IMR-90 (cell line): Measurements from ENCODE around the gene PTPN21. TPM values are rescaled to one million over a fixed set of nuclear protein-coding genes. Genes with fewer than 3 reads are reported as not detected.

ENCODE experiments used
- ATAC-seq: fragments of 200-7000 bp; cut with Tn5 transposase; 2 replicates; pipeline ENCODE4 v1.9.1; 2020; ENCODE audit warnings: low read depth, mild to moderate bottlenecking, moderate library complexity
- BruUV-seq: library from RNA; stranded (reverse); fragments of 400-500 nt; replicated peaks from 2 replicates; lab custom pipeline; 2021; lab: Mats Ljungman, UMichigan
- CTCF ChIA-PET: fragments of 300-600 bp; formaldehyde crosslinking; extraction: SDS; loops from one replicate; lab custom pipeline; 2021; ENCODE audit warnings: antibody characterized with exemption; lab: Yijun Ruan, JAX
- POLR2A ChIA-PET: fragments of 300-600 bp; sonication (Branson Sonifier 250); formaldehyde crosslinking; loops from one replicate; lab custom pipeline; 2022; ENCODE audit warnings: antibody characterized with exemption; ENCODE audit not compliant: unreplicated experiment; lab: Charles Lee
- DNase-seq: peaks from one replicate; pipeline ENCODE4 v3.0.0; 2013
- H2AFZ ChIP-seq: replicated peaks from 2 replicates; pipeline ENCODE3; 2013; ENCODE audit warnings: low read length, mild to moderate bottlenecking; ENCODE audit not compliant: poor library complexity
- H2AK5ac ChIP-seq: 2 replicates; pipeline ENCODE4 v1.6.1; 2013; ENCODE audit warnings: low read depth, low read length, inconsistent platforms
- H2AK9ac ChIP-seq: replicated peaks from 2 replicates; pipeline ENCODE3; 2013; ENCODE audit warnings: mild to moderate bottlenecking, low read depth, low read length, moderate library complexity; ENCODE audit not compliant: poor library complexity
- H2BK120ac ChIP-seq: 2 replicates; pipeline ENCODE4 v1.6.1; 2013; ENCODE audit warnings: low read depth, low read length, inconsistent platforms
- H2BK15ac ChIP-seq: 3 replicates; pipeline ENCODE4 v1.6.1; 2013; ENCODE audit warnings: low read depth, low read length, inconsistent platforms
- H2BK20ac ChIP-seq: 2 replicates; pipeline ENCODE4 v1.6.1; 2013; ENCODE audit warnings: low read depth, mild to moderate bottlenecking, inconsistent platforms, low read length, moderate library complexity
- H2BK5ac ChIP-seq: 2 replicates; pipeline ENCODE4 v1.6.1; 2013; ENCODE audit warnings: mild to moderate bottlenecking, low read depth, low read length, inconsistent platforms; ENCODE audit not compliant: poor library complexity, severe bottlenecking
- H3K14ac ChIP-seq: replicated peaks from 2 replicates; pipeline ENCODE4 v1.6.1; 2013; ENCODE audit warnings: low read depth, low read length, inconsistent platforms
- H3K18ac ChIP-seq: 2 replicates; pipeline ENCODE4 v1.6.1; 2013; ENCODE audit warnings: low read depth, low read length, control low read depth
- H3K23ac ChIP-seq: 2 replicates; pipeline ENCODE4 v1.6.1; 2013; ENCODE audit warnings: low read depth, low read length, inconsistent platforms
- H3K27ac ChIP-seq: 2 replicates; pipeline ENCODE4 v1.5.1; 2013; ENCODE audit warnings: mild to moderate bottlenecking, control low read depth, low read length; ENCODE audit not compliant: insufficient read depth
- H3K27me3 ChIP-seq: 2 replicates; pipeline ENCODE4 v1.6.1; 2013; ENCODE audit warnings: low read length; ENCODE audit not compliant: control insufficient read depth, insufficient read depth
- H3K36me3 ChIP-seq: 2 replicates; pipeline ENCODE4 v1.6.1; 2013; ENCODE audit warnings: low read length, mixed read lengths; ENCODE audit not compliant: control insufficient read depth, insufficient read depth
- H3K4ac ChIP-seq: 2 replicates; pipeline ENCODE4 v1.6.1; 2013; ENCODE audit warnings: low read depth, low read length, inconsistent platforms
- H3K4me1 ChIP-seq: 2 replicates; pipeline ENCODE4 v1.6.1; 2013; ENCODE audit warnings: low read length, mixed read lengths; ENCODE audit not compliant: control insufficient read depth, insufficient read depth
- H3K4me2 ChIP-seq: 2 replicates; pipeline ENCODE4 v1.6.1; 2013; ENCODE audit warnings: low read depth, mild to moderate bottlenecking, control low read depth, low read length, moderate library complexity
- H3K4me3 ChIP-seq: 2 replicates; pipeline ENCODE4 v1.5.1; 2013; ENCODE audit warnings: low read depth, mild to moderate bottlenecking, control low read depth, low read length, moderate library complexity; ENCODE audit not compliant: insufficient read depth
- H3K56ac ChIP-seq: 2 replicates; pipeline ENCODE4 v1.6.1; 2013; ENCODE audit warnings: low read length, inconsistent platforms; ENCODE audit not compliant: insufficient read depth; ENCODE audit errors: extremely low read depth
- H3K79me1 ChIP-seq, 2 experiments: 2 replicates each; pipeline ENCODE4 v1.6.1; 2013; ENCODE audit warnings: low read length in 2 of 2, inconsistent platforms in 1 of 2, low read depth in 1 of 2
- H3K9ac ChIP-seq: 2 replicates; pipeline ENCODE4 v1.6.1; 2013; ENCODE audit warnings: low read depth, low read length, control low read depth
- H3K9me1 ChIP-seq: 2 replicates; pipeline ENCODE4 v1.6.1; 2013; ENCODE audit warnings: low read length, inconsistent platforms; ENCODE audit not compliant: insufficient read depth
- H3K9me3 ChIP-seq: 2 replicates; pipeline ENCODE4 v1.6.1; 2013; ENCODE audit warnings: low read length; ENCODE audit not compliant: control insufficient read depth, insufficient read depth
- H4K20me1 ChIP-seq: 2 replicates; pipeline ENCODE4 v1.6.1; 2013; ENCODE audit warnings: low read length, inconsistent platforms; ENCODE audit not compliant: insufficient read depth
- H4K5ac ChIP-seq: 2 replicates; pipeline ENCODE4 v1.6.1; 2013; ENCODE audit warnings: mild to moderate bottlenecking, low read depth, low read length, control low read depth
- H4K8ac ChIP-seq, 2 experiments: 2 replicates each; pipeline ENCODE4 v1.6.1; 2013; ENCODE audit warnings: low read depth in 2 of 2, low read length in 2 of 2, control low read depth in 1 of 2, inconsistent platforms in 1 of 2
- H4K91ac ChIP-seq: 2 replicates; pipeline ENCODE4 v1.6.1; 2013; ENCODE audit warnings: low read depth, low read length, inconsistent platforms; ENCODE audit not compliant: insufficient read depth
- CEBPB ChIP-seq: IDR thresholded peaks from 2 replicates; pipeline ENCODE4 v1.6.1; 2012; ENCODE audit warnings: low read depth, low read length, improper control_type of control experiment
- CHD1 ChIP-seq: IDR thresholded peaks from 2 replicates; pipeline ENCODE4 v1.6.1; 2012; ENCODE audit warnings: low read depth, low read length, improper control_type of control experiment
- FOS ChIP-seq: fragments of 150-350 bp; IDR thresholded peaks from 2 replicates; pipeline ENCODE4 v1.6.1; 2016; ENCODE audit warnings: low read depth, low read length
- MAFK ChIP-seq: IDR thresholded peaks from 2 replicates; pipeline ENCODE4 v1.6.1; 2012; ENCODE audit warnings: low read depth, low read length, improper control_type of control experiment
- MAZ ChIP-seq: IDR thresholded peaks from 2 replicates; pipeline ENCODE4 v1.6.1; 2012; ENCODE audit warnings: low read depth, mild to moderate bottlenecking, low read length, improper control_type of control experiment, moderate library complexity, borderline replicate concordance
- MXI1 ChIP-seq: IDR thresholded peaks from 2 replicates; pipeline ENCODE4 v1.6.1; 2012; ENCODE audit warnings: low read depth, mild to moderate bottlenecking, low read length, moderate library complexity, borderline replicate concordance
- NFE2L2 ChIP-seq: fragments of 150-350 bp; IDR thresholded peaks from 2 replicates; pipeline ENCODE4 v1.6.1; 2016; ENCODE audit warnings: low read depth, mild to moderate bottlenecking, low read length
- POLR2A ChIP-seq: IDR thresholded peaks from 2 replicates; pipeline ENCODE4 v1.6.1; 2012; ENCODE audit warnings: mild to moderate bottlenecking, low read depth, low read length
- RAD21 ChIP-seq: IDR thresholded peaks from 2 replicates; pipeline ENCODE4 v1.6.1; 2012; ENCODE audit warnings: low read length, improper control_type of control experiment
- RCOR1 ChIP-seq: IDR thresholded peaks from 2 replicates; pipeline ENCODE4 v1.6.1; 2012; ENCODE audit warnings: mild to moderate bottlenecking, low read length, improper control_type of control experiment; ENCODE audit not compliant: insufficient replicate concordance
- RFX5 ChIP-seq: IDR thresholded peaks from 2 replicates; pipeline ENCODE4 v1.8.0; 2012; ENCODE audit warnings: low read depth, mild to moderate bottlenecking, low read length, moderate library complexity
- SMC3 ChIP-seq: fragments of 150-350 bp; IDR thresholded peaks from 2 replicates; pipeline ENCODE4 v1.6.1; 2016; ENCODE audit warnings: low read depth, mild to moderate bottlenecking, antibody characterized with exemption, low read length, moderate library complexity
- WGBS, 2 experiments: methylation state at CpG; one replicate each; pipeline versions ENCODE4 v1.1.5 to v1.1.7; 2013; ENCODE audit warnings: missing lambda C conversion rate in 2 of 2; ENCODE audit not compliant: insufficient read length in 1 of 2; ENCODE audit errors: extremely low coverage in 2 of 2; 5-methylcytosine and 5-hydroxymethylcytosine counted together
- dilution Hi-C: fragments of 300-500 bp; cut with HindIII; formaldehyde crosslinking; loops from one replicate; pipeline ENCODE4 v1.14.3; 2018; ENCODE audit warnings: low sequenced_read_pairs; ENCODE audit not compliant: unreplicated experiment
- in situ Hi-C: fragments of 300-500 bp; cut with MboI; formaldehyde crosslinking; loops from 3 replicates; pipeline ENCODE4 v1.14.3; 2019; ENCODE audit warnings: low sequenced_read_pairs, inconsistent platforms, mixed read lengths
- intact Hi-C: fragments of 100-400 bp; cut with micrococcal nuclease; formaldehyde crosslinking; loops from 2 replicates; pipeline ENCODE4 v1.10.0; 2022
- polyA plus RNA-seq, 3 experiments: library from polyadenylated mRNA; depleted of rRNA; stranded (reverse); fragments of >200 nt; gene quantifications; 2 replicates each; pipeline ENCODE4 v1.2.3, GENCODE V29; 2012; ENCODE audit warnings: low replicate concordance in 1 of 3
- total RNA-seq: library from RNA; depleted of rRNA; stranded (reverse); fragments of >200 nt; gene quantifications from 2 replicates; pipeline ENCODE4 v1.2.3, GENCODE V29; 2012
- TF ChIP-seq, protein P1 (sequence below): conservative IDR thresholded peaks from 2 replicates; pipeline ENCODE4 v1.5.1; 2012; ENCODE audit warnings: mild to moderate bottlenecking, low read depth, low read length, improper control_type of control experiment
- TF ChIP-seq, protein P2 (sequence below): fragments of 150-350 bp; IDR thresholded peaks from 2 replicates; pipeline ENCODE4 v1.6.1; 2016; ENCODE audit warnings: low read depth, mild to moderate bottlenecking, low read length, moderate library complexity, borderline replicate concordance
- TF ChIP-seq, protein P3 (sequence below): fragments of 150-350 bp; IDR thresholded peaks from 2 replicates; pipeline ENCODE4 v1.6.1; 2017; ENCODE audit warnings: mild to moderate bottlenecking, antibody characterized with exemption, low read length, low read depth

The PTPN21 gene
- total and polyA plus RNA-seq, 2 of the 4 experiments (the other 2 are of a cell fraction), result 10.4 to 10.7 TPM

DNA sequence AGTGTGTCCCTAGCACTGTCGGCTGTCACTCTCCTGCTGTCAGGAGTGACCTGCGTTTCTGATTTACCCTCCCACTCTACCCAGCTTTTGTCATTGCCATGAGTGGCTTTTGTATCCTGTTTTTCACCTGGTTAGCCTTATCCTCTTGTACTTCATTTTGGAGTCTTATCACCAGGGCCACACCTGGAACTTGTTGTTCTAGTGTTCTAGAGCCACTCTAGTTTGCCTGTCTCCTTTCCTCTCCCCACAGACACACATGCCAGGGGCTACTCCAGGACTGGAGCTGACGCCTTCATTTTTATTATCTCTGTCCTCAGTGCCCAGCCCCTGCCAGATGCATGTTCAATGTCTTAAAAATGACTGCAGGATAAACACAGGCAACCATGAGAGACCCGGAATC lies 42.2 kb upstream of the PTPN21 start:
- H3K9me1 ChIP-seq, result no peaks in the 10 kb centered on the region; the same call in 1 of the 2 replicates
- H3K36me3 ChIP-seq, result peaks cover 43% of the 10 kb centered on the region
- no peak overlapping the region for H3K56ac ChIP-seq
- no peak overlapping the region for H4K91ac ChIP-seq
- BruUV-seq, result no TSS peak
- H3K79me1 ChIP-seq, result peaks cover 6 to 33% of the 10 kb centered on the region in 2 experiments; a peak in 3 of 4 replicates
- no peak for ATAC-seq
- dilution Hi-C loops, result no loop called here
- H3K4ac ChIP-seq, result no peak overlapping the region
- no peak overlapping the region for H2BK20ac ChIP-seq
- H3K27ac ChIP-seq, result no peak overlapping the region
- no peaks in the 10 kb centered on the region; the same call in 1 of the 2 replicates for H3K4me1 ChIP-seq
- no peak for DNase-seq
- POLR2A ChIA-PET, result no interaction called here
- no peak overlapping the region for H2BK5ac ChIP-seq
- H2BK15ac ChIP-seq, result no peak overlapping the region
- TF ChIP-seq SMC3, result no peak
- TF ChIP-seq, protein P1, sequence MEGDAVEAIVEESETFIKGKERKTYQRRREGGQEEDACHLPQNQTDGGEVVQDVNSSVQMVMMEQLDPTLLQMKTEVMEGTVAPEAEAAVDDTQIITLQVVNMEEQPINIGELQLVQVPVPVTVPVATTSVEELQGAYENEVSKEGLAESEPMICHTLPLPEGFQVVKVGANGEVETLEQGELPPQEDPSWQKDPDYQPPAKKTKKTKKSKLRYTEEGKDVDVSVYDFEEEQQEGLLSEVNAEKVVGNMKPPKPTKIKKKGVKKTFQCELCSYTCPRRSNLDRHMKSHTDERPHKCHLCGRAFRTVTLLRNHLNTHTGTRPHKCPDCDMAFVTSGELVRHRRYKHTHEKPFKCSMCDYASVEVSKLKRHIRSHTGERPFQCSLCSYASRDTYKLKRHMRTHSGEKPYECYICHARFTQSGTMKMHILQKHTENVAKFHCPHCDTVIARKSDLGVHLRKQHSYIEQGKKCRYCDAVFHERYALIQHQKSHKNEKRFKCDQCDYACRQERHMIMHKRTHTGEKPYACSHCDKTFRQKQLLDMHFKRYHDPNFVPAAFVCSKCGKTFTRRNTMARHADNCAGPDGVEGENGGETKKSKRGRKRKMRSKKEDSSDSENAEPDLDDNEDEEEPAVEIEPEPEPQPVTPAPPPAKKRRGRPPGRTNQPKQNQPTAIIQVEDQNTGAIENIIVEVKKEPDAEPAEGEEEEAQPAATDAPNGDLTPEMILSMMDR, result no peak
- TF ChIP-seq, protein P2, sequence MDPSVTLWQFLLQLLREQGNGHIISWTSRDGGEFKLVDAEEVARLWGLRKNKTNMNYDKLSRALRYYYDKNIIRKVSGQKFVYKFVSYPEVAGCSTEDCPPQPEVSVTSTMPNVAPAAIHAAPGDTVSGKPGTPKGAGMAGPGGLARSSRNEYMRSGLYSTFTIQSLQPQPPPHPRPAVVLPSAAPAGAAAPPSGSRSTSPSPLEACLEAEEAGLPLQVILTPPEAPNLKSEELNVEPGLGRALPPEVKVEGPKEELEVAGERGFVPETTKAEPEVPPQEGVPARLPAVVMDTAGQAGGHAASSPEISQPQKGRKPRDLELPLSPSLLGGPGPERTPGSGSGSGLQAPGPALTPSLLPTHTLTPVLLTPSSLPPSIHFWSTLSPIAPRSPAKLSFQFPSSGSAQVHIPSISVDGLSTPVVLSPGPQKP, result no peak
- no peak for TF ChIP-seq POLR2A
- TF ChIP-seq, protein P3, sequence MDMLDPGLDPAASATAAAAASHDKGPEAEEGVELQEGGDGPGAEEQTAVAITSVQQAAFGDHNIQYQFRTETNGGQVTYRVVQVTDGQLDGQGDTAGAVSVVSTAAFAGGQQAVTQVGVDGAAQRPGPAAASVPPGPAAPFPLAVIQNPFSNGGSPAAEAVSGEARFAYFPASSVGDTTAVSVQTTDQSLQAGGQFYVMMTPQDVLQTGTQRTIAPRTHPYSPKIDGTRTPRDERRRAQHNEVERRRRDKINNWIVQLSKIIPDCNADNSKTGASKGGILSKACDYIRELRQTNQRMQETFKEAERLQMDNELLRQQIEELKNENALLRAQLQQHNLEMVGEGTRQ, result no peak
- no peak for TF ChIP-seq FOS
- TF ChIP-seq RCOR1, result no peak
- TF ChIP-seq RFX5, result no peak
- TF ChIP-seq MXI1, result no peak
- TF ChIP-seq CHD1, result no peak
- TF ChIP-seq MAFK, result no peak
- no peak for TF ChIP-seq MAZ
- TF ChIP-seq NFE2L2, result no peak
- TF ChIP-seq RAD21, result no peak
- no peak for TF ChIP-seq CEBPB
- no peak overlapping the region for H3K9ac ChIP-seq
- H2AK5ac ChIP-seq, result no peak overlapping the region
- H3K23ac ChIP-seq, result no peak overlapping the region
- intact Hi-C loops, result no loop called here
- H4K5ac ChIP-seq, result no peak overlapping the region
- H2AFZ ChIP-seq, result no peak overlapping the region
- no peak overlapping the region for H3K18ac ChIP-seq
- H4K8ac ChIP-seq, result no peak overlapping the region
- no peak overlapping the region for H2BK120ac ChIP-seq
- H3K4me2 ChIP-seq, result no peak overlapping the region
- H3K9me3 ChIP-seq, result no peaks in the 10 kb centered on the region
- no peak overlapping the region for H3K14ac ChIP-seq
- no peak overlapping the region for H2AK9ac ChIP-seq
- in situ Hi-C loops, result no loop called here
- 67% methylated on average over 1 of the region's 4 CpGs; no CpG with 5 or more reads in 1 of the 2 experiments for WGBS, 2 experiments
- CTCF ChIA-PET, result no interaction called here
- peaks cover 4% of the 10 kb centered on the region; the same call in 1 of the 2 replicates for H4K20me1 ChIP-seq
- H3K27me3 ChIP-seq, result no peaks in the 10 kb centered on the region
- H3K4me3 ChIP-seq, result no peak overlapping the region
